ENCODE data around the gene L3MBTL2.
"Not testable (repeated sequence)": the region's sequence is repeated elsewhere in the genome, so short reads cannot be mapped to it uniquely, and the experiment has no call there.

L3MBTL2 gene

GRCh38 chr22:41242396-41243117, 37.4 kb downstream of the L3MBTL2 start:
- no peak for DNase-seq

GRCh38 chr22:41243361-41243760, 38.2 kb downstream of the L3MBTL2 start:
- no peak for DNase-seq

GRCh38 chr22:41245917-41246499, 40.9 kb downstream of the L3MBTL2 start:
- no peak for DNase-seq

- no peak for DNase-seq
Measured at GRCh38 chr22:41247703-41248102, 42.6 kb downstream of the L3MBTL2 start.

- DNase-seq = no peak
Measured at GRCh38 chr22:41248314-41248713, 43.2 kb downstream of the L3MBTL2 start.

- DNase-seq = no peak
Measured at GRCh38 chr22:41248758-41249157, 43.6 kb downstream of the L3MBTL2 start.

- no peak for DNase-seq
Measured at GRCh38 chr22:41249442-41249841, 44.3 kb downstream of the L3MBTL2 start.

GRCh38 chr22:41250127-41250526, 45.0 kb downstream of the L3MBTL2 start:
- no peak for DNase-seq

GRCh38 chr22:41252365-41252764, 47.3 kb downstream of the L3MBTL2 start:
- DNase-seq = no peak

- no peak for DNase-seq
Measured at GRCh38 chr22:41254230-41254629, 49.1 kb downstream of the L3MBTL2 start.

GRCh38 chr22:41256254-41257253, 51.4 kb downstream of the L3MBTL2 start:
- DNase-seq = no peak

GRCh38 chr22:41257696-41258095, 52.6 kb downstream of the L3MBTL2 start:
- no peak for DNase-seq

- DNase-seq = not testable (repeated sequence)
Measured at GRCh38 chr22:41259756-41260155, 54.6 kb downstream of the L3MBTL2 start.

GRCh38 chr22:41260871-41261270, 55.8 kb downstream of the L3MBTL2 start:
- no peak for DNase-seq

GRCh38 chr22:41261541-41262249, 56.6 kb downstream of the L3MBTL2 start:
- DNase-seq = no peak

GRCh38 chr22:41262250-41262765, 57.2 kb downstream of the L3MBTL2 start:
- DNase-seq = no peak

- no peak for DNase-seq
Measured at GRCh38 chr22:41263704-41264103, 58.6 kb downstream of the L3MBTL2 start.

- DNase-seq = no peak
Measured at GRCh38 chr22:41264408-41264941, 59.4 kb downstream of the L3MBTL2 start.

- DNase-seq = no peak
Measured at GRCh38 chr22:41267958-41268357, 62.8 kb downstream of the L3MBTL2 start.

GRCh38 chr22:41271787-41272186, 66.7 kb downstream of the L3MBTL2 start:
- DNase-seq = no peak

GRCh38 chr22:41273128-41273527, 68.0 kb downstream of the L3MBTL2 start:
- DNase-seq = no peak

GRCh38 chr22:41274856-41275255, 69.7 kb downstream of the L3MBTL2 start:
- no peak for DNase-seq
